PC-9 (cell line): ENCODE measurements around the gene OSBPL10. TPM values are rescaled to one million over a fixed set of nuclear protein-coding genes. Genes with fewer than 3 reads are reported as not detected.

Source experiments
- Bru-seq: library from RNA; stranded (reverse); fragments of 400-500 nt; gene quantifications from one replicate; lab custom pipeline; 2021; lab: Mats Ljungman, UMichigan
- BruChase-seq, 2 experiments: library from RNA; stranded (reverse); fragments of 400-500 nt; gene quantifications; one replicate each; lab custom pipeline; 2021; lab: Mats Ljungman, UMichigan
- BruUV-seq: library from RNA; stranded (reverse); fragments of 400-500 nt; replicated peaks from 2 replicates; lab custom pipeline; 2021; lab: Mats Ljungman, UMichigan
- CTCF ChIA-PET: fragments of 300-600 bp; sonication (Branson Sonifier 250); formaldehyde crosslinking; loops from one replicate; lab custom pipeline; 2022; ENCODE audit warnings: antibody characterized with exemption; lab: Charles Lee
- POLR2A ChIA-PET: fragments of 300-600 bp; sonication (Branson Sonifier 250); formaldehyde crosslinking; loops from one replicate; lab custom pipeline; 2022; ENCODE audit warnings: antibody characterized with exemption; ENCODE audit not compliant: unreplicated experiment; lab: Charles Lee
- DNase-seq, 2 experiments: peaks; one replicate each; pipeline versions ENCODE4 v3.0.0 to v3.0.0-alpha.2; 2015 to 2022; ENCODE audit warnings: mixed read lengths in 1 of 2
- H2AFZ ChIP-seq: fragments of 200-600 bp; sonication (generic); 2 replicates; pipeline ENCODE4 v1.8.1; 2017; ENCODE audit warnings: antibody characterized with exemption
- H3F3A ChIP-seq: fragments of 200-600 bp; sonication (generic); 2 replicates; pipeline ENCODE4 v1.8.1; 2017; ENCODE audit warnings: antibody characterized with exemption, mild to moderate bottlenecking, low read depth; ENCODE audit not compliant: insufficient read depth
- H3K27ac ChIP-seq: fragments of 200-600 bp; sonication (generic); 2 replicates; pipeline ENCODE4 v1.6.1; 2016; ENCODE audit warnings: mixed run types
- H3K27me3 ChIP-seq: fragments of 200-600 bp; sonication (generic); 2 replicates; pipeline ENCODE4 v1.6.1; 2016; ENCODE audit warnings: low read depth, mixed run types; ENCODE audit not compliant: insufficient read depth
- H3K36me3 ChIP-seq: fragments of 200-600 bp; sonication (generic); 2 replicates; pipeline ENCODE4 v1.6.1; 2016; ENCODE audit warnings: low read depth, mixed run types
- H3K4me1 ChIP-seq: fragments of 200-600 bp; sonication (generic); replicated peaks from 2 replicates; pipeline ENCODE4 v1.6.1; 2016; ENCODE audit warnings: mixed run types; ENCODE audit not compliant: insufficient read depth
- H3K4me2 ChIP-seq: fragments of 200-600 bp; sonication (generic); 2 replicates; pipeline ENCODE4 v1.6.1; 2017; ENCODE audit warnings: mixed run types
- H3K4me3 ChIP-seq: fragments of 200-600 bp; sonication (generic); 2 replicates; pipeline ENCODE4 v1.6.1; 2016; ENCODE audit warnings: mixed run types
- H3K79me2 ChIP-seq: fragments of 200-600 bp; sonication (generic); 2 replicates; pipeline ENCODE4 v1.6.1; 2017; ENCODE audit warnings: low read depth, mixed run types
- H3K9me2 ChIP-seq: fragments of 200-600 bp; sonication (generic); 2 replicates; pipeline ENCODE4 v1.8.1; 2017; ENCODE audit warnings: mild to moderate bottlenecking; ENCODE audit not compliant: insufficient read depth
- H3K9me3 ChIP-seq: fragments of 200-600 bp; sonication (generic); 2 replicates; pipeline ENCODE4 v1.8.1; 2016; ENCODE audit warnings: low read depth; ENCODE audit not compliant: insufficient read depth
- H4K20me1 ChIP-seq: fragments of 200-600 bp; sonication (generic); 2 replicates; pipeline ENCODE4 v1.8.1; 2017; ENCODE audit not compliant: insufficient read depth
- CTCF ChIP-seq: fragments of 200-600 bp; sonication (generic); conservative IDR thresholded peaks from 2 replicates; pipeline ENCODE4 v1.6.1; 2017; ENCODE audit warnings: mixed run types, antibody characterized with exemption, mild to moderate bottlenecking, moderate library complexity
- EZH2 ChIP-seq: fragments of 200-600 bp; sonication (generic); IDR thresholded peaks from 2 replicates; pipeline ENCODE4 v1.8.0; 2017; ENCODE audit warnings: antibody characterized with exemption, low read depth
- intact Hi-C: fragments of 100-400 bp; cut with micrococcal nuclease; formaldehyde crosslinking; loops from one replicate; pipeline ENCODE4 v1.10.0; 2022; ENCODE audit not compliant: unreplicated experiment
- long read RNA-seq: library from polyadenylated mRNA; stranded (forward); transcript quantifications from one replicate; pipeline ENCODE4 v2.0.0, GENCODE V29; 2022
- total RNA-seq: library from RNA; stranded (reverse); gene quantifications from 2 replicates; pipeline ENCODE4 v1.2.3, GENCODE V29; 2021

The OSBPL10 gene
- 42.0 and 56.9 TPM in 2 replicates for total RNA-seq
- percentile 85 among the genes with signal in this experiment for Bru-seq, nascent RNA
- percentile 71 among the genes with signal in this experiment for BruChase-seq, experiment 1, labeled RNA remaining after a 2-hour chase
- percentile 65 among the genes with signal in this experiment for BruChase-seq, experiment 2, labeled RNA remaining after a 6-hour chase
- long read RNA-seq, full-length matches to known transcripts: 30 of 38 reads
- long read RNA-seq, partial matches to known transcripts: 1 of 38 reads
- long read RNA-seq, other reads (novel, unspliced or antisense): 7 of 38 reads

GRCh38 chr3:31981206-31982181 lies at the start of gene OSBPL10, which contains the start of gene ZNF860:
OSBPL10 (minus strand) TSS chr3:31981262; CDS start chr3:31981179, 83 bp downstream.
ZNF860 (plus strand) TSS chr3:31981750; CDS start chr3:31989080, 7,330 bp downstream.
- peak within 1 kb of the TSS; percentile 82 for H3K4me2 ChIP-seq
- peak within 1 kb of the TSS; percentile 79 for H2AFZ ChIP-seq
- H3K4me1 ChIP-seq: peaks cover 18% of the 10 kb centered on the region
- ChIA-PET CTCF (no interaction called here), POLR2A (interaction anchor here (0.6 to 1.5 kb wide), 5 partner anchors 38 to 1375 kb away, joined by 3 to 9 read pairs (median 7); partner anchors contain the start of gene STT3B)
- intact Hi-C loops: loop anchor here (1.0 to 10.0 kb wide), 4 partner anchors 44 to 449 kb away; partner anchors contain the start of gene STT3B
- H3K27me3 ChIP-seq: no peaks in the 10 kb centered on the region
- BruUV-seq: TSS peak; percentile 53
- peaks cover 5% of the 10 kb centered on the region; the same call in 1 of the 2 replicates for H3F3A ChIP-seq
- TF ChIP-seq EZH2 (no peak), CTCF (no peak)
- H4K20me1 ChIP-seq: no peaks in the 10 kb centered on the region
- DNase-seq: peak; percentile 67 to 93
- H3K9me2 ChIP-seq: no peaks in the 10 kb centered on the region
- no peaks in the 10 kb centered on the region for H3K9me3 ChIP-seq
- H3K79me2 ChIP-seq: peaks cover 4% of the 10 kb centered on the region; the same call in 1 of the 2 replicates
- peak within 1 kb of the TSS; percentile 64 for H3K4me3 ChIP-seq
- H3K27ac ChIP-seq: peak within 1 kb of the TSS; percentile 34; the same call in 1 of the 2 replicates
- no peaks in the 10 kb centered on the region for H3K36me3 ChIP-seq

DNA sequence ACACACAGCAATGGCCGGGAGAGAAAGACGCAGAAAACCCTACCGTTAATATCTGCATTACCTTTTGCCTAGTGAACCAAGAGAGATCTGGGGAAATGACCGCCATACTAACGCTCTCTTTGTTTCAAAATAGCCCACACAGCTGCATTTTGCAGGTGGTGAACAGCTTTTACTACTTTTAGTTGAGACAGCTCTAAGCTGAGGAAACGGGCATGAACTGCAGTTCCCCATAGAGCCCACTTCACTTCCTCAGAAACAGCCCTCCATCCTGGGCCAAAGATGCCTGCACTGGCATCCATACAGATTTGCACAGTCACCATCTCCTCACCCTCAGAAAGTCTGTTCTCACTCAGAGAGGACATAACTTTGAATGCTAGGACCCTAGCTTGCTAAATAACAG lies 45.5 kb upstream of the OSBPL10 start:
- CTCF ChIA-PET: no interaction called here
- DNase-seq: no peak
- Histone ChIP-seq H3K9me3 (no peaks in the 10 kb centered on the region), H3K9me2 (no peaks in the 10 kb centered on the region), H3K4me2 (no peak overlapping the region), H3F3A (no peaks in the 10 kb centered on the region), H3K4me1 (0 out of 2 replicates have a peak, but pooled peaks cover 4% of the 10 kb centered on the region), H3K27ac (no peak overlapping the region), H3K4me3 (no peak overlapping the region), H3K27me3 (no peaks in the 10 kb centered on the region), H3K36me3 (no peaks in the 10 kb centered on the region), H2AFZ (no peak overlapping the region), H4K20me1 (no peaks in the 10 kb centered on the region), H3K79me2 (no peaks in the 10 kb centered on the region)
- POLR2A ChIA-PET: no interaction called here
- TF ChIP-seq EZH2 (no peak), CTCF (no peak)
- no TSS peak for BruUV-seq
- intact Hi-C loops: no loop called here

DNA sequence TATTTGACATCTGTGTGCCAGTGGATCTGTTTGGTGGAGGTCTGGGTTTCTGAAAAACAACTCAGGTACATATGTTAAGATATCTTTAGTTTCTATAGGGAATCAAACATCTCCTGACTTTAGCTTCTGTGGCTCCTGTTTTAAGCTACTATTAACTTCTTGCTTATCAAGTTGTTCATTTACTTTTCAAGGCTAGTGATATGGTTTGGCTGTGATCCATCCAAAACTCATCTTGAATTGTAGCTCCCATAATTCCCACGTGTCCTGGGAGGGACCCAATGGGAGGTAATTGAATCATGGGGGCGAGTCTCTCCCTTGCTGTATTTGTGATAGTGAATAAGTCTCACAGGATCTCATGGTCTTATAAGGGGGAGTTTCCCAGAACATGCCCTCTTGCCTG lies 41.9 kb upstream of the OSBPL10 start:
- no peaks in the 10 kb centered on the region for H4K20me1 ChIP-seq
- ChIA-PET CTCF (interaction anchor here (0.6 kb wide), 2 partner anchors 91 to 671 kb away, joined by 3 read pairs; no protein-coding TSS in a partner anchor), POLR2A (no interaction called here)
- no peak for TF ChIP-seq EZH2
- no peak overlapping the region for H3K4me2 ChIP-seq
- no peak overlapping the region for H3K27ac ChIP-seq
- H3K36me3 ChIP-seq: no peaks in the 10 kb centered on the region
- H3K9me2 ChIP-seq: no peaks in the 10 kb centered on the region
- no peaks in the 10 kb centered on the region for H3K4me1 ChIP-seq
- BruUV-seq: no TSS peak
- H2AFZ ChIP-seq: no peak overlapping the region
- H3F3A ChIP-seq: no peaks in the 10 kb centered on the region
- no peaks in the 10 kb centered on the region for H3K27me3 ChIP-seq
- no peaks in the 10 kb centered on the region for H3K79me2 ChIP-seq
- H3K4me3 ChIP-seq: no peak overlapping the region
- DNase-seq: no peak
- intact Hi-C loops: loop anchor here (2.0 kb wide), 1 partner anchor 122 kb away; no protein-coding TSS in a partner anchor
- no peaks in the 10 kb centered on the region for H3K9me3 ChIP-seq
